ENCODE measurements around the gene TOP1. TPM values are rescaled to one million over a fixed set of nuclear protein-coding genes. Genes with fewer than 3 reads are reported as not detected.
"Not testable (repeated sequence)": the region's sequence is repeated elsewhere in the genome, so short reads cannot be mapped to it uniquely, and the experiment has no call there.

The TOP1 gene
- total and polyA plus RNA-seq, 2 donors from 2014 or later = 23.4 to 49.9 TPM

DNA sequence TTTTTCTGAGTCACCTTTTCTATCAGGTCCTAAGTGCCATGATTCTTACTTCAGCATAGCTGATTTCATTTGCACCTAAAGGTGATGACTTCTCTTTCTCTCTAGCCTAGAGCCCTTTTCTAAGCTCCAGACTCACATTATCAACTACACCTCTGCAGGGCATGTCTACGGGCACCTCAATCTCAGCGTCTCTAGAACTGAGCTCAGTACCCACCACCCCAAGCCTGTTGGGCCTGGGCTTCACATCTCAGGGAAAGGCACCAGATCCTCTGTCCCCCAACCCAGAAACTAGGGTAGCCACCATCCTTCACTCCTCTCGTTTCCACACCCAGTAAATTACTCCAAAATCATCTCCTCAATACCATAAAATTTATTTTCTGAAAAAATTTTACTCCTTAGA lies 98.1 kb downstream of the TOP1 start:
- Histone ChIP-seq H3K27me3 (ENCODE audit: control insufficient read depth, insufficient read depth, low read length) (no peaks in the 10 kb centered on the region), H3K9me3 (ENCODE audit: control insufficient read depth in 2 of 3, insufficient read depth in 1 of 3, low read length in 3 of 3) (no peaks in the 10 kb centered on the region), H3K27ac (ENCODE audit: low read depth in 2 of 2, low read length in 2 of 2) (no peak overlapping the region), H3K4me1 (ENCODE audit: control insufficient read depth in 2 of 3, insufficient read depth in 2 of 3, low read depth in 1 of 3, low read length in 3 of 3) (no peaks in the 10 kb centered on the region), H3K36me3 (ENCODE audit: control insufficient read depth in 2 of 3, insufficient read depth in 3 of 3, low read length in 3 of 3) (peaks cover 2 to 29% (median 24%) of the 10 kb centered on the region in 3 donors), H3K9ac (ENCODE audit: low read length in 3 of 3) (no peak overlapping the region), H3K4me3 (ENCODE audit: low read length in 3 of 3) (no peak overlapping the region)
- DNase-seq (no peak), FAIRE-seq (no peak)
- TF ChIP-seq, protein P1, sequence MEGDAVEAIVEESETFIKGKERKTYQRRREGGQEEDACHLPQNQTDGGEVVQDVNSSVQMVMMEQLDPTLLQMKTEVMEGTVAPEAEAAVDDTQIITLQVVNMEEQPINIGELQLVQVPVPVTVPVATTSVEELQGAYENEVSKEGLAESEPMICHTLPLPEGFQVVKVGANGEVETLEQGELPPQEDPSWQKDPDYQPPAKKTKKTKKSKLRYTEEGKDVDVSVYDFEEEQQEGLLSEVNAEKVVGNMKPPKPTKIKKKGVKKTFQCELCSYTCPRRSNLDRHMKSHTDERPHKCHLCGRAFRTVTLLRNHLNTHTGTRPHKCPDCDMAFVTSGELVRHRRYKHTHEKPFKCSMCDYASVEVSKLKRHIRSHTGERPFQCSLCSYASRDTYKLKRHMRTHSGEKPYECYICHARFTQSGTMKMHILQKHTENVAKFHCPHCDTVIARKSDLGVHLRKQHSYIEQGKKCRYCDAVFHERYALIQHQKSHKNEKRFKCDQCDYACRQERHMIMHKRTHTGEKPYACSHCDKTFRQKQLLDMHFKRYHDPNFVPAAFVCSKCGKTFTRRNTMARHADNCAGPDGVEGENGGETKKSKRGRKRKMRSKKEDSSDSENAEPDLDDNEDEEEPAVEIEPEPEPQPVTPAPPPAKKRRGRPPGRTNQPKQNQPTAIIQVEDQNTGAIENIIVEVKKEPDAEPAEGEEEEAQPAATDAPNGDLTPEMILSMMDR (IDR thresholded peaks at IDR 0.05; ENCODE audit: borderline replicate concordance, extremely low read depth, insufficient read depth) = no peak
- intact Hi-C loops (cut with DNase I) = no loop called here

DNA sequence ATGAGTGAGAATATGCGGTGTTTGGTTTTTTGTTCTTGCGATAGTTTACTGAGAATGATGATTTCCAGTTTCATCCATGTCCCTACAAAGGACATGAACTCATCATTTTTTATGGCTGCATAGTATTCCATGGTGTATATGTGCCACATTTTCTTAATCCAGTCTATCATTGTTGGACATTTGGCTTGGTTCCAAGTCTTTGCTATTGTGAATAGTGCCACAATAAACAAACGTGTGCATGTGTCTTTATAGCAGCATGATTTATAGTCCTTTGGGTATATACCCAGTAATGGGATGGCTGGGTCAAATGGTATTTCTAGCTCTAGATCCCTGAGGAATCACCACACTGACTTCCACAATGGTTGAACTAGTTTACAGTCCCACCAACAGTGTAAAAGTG lies 99.7 kb downstream of the TOP1 start:
- H3K4me3 ChIP-seq (ENCODE audit: low read length in 3 of 3); H3K27ac ChIP-seq (ENCODE audit: low read depth in 2 of 2, low read length in 2 of 2); FAIRE-seq; H3K27me3 ChIP-seq (ENCODE audit: control insufficient read depth, insufficient read depth, low read length); intact Hi-C loops (cut with DNase I); H3K4me1 ChIP-seq (ENCODE audit: control insufficient read depth in 2 of 3, insufficient read depth in 2 of 3, low read depth in 1 of 3, low read length in 3 of 3); H3K9me3 ChIP-seq (ENCODE audit: control insufficient read depth in 2 of 3, insufficient read depth in 1 of 3, low read length in 3 of 3); DNase-seq; H3K9ac ChIP-seq (ENCODE audit: low read length in 3 of 3): not testable (repeated sequence)
- peaks cover 0 to 13% (median 11%) of the 10 kb centered on the region in 3 donors for H3K36me3 ChIP-seq (ENCODE audit: control insufficient read depth in 2 of 3, insufficient read depth in 3 of 3, low read length in 3 of 3)

DNA sequence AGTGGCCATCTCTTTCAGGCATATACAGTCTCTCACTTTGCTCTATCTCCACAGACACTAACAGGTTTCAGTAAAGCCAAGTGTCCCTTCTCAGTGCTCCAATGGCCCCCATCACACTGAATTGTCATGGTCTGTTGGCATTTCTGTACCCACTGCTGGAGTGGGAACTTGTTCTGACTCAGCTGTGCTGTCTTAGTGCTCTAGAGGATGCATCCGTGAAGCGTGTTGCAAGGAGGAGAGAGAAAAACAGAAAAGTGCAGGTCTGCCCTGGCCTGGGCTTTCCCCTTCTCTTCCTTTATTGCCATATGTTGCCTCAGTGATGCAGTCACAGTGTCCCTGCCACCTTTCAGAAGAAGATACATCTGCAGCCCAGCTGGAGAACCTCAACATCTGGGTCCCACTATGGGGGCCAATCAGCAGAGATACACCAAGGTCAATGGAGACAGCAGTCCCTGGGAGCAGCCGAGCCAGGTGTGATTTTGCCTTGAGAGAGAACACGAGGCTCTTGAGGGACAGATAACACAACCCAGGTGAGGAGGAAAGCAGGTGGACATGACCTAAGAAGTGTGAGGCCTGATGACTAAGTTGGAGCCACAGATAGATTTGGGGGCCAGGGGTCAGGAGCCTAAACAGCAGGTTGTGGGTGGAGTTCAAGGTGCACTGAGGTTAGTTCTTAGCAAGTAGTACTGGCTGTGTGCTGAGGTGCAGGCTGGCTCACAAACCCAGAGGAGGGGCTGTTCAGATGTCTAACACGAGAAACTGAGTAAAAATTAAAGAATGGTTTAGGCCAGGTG lies 103.2 kb downstream of the TOP1 start:
- DNase-seq (no peak), FAIRE-seq (no peak)
- Histone ChIP-seq H3K27me3 (ENCODE audit: control insufficient read depth, insufficient read depth, low read length) (no peaks in the 10 kb centered on the region), H3K9ac (ENCODE audit: low read length in 3 of 3) (no peak overlapping the region), H3K4me3 (ENCODE audit: low read length in 3 of 3) (no peak overlapping the region), H3K36me3 (ENCODE audit: control insufficient read depth in 2 of 3, insufficient read depth in 3 of 3, low read length in 3 of 3) (no peaks in the 10 kb centered on the region), H3K4me1 (ENCODE audit: control insufficient read depth in 2 of 3, insufficient read depth in 2 of 3, low read depth in 1 of 3, low read length in 3 of 3) (peaks cover 0 to 5% (median 0%) of the 10 kb centered on the region in 3 donors), H3K9me3 (ENCODE audit: control insufficient read depth in 2 of 3, insufficient read depth in 1 of 3, low read length in 3 of 3) (no peaks in the 10 kb centered on the region), H3K27ac (ENCODE audit: low read depth in 2 of 2, low read length in 2 of 2) (no peak overlapping the region)
- intact Hi-C loops (cut with DNase I) = no loop called here
- TF ChIP-seq, protein P1 (IDR thresholded peaks at IDR 0.05; ENCODE audit: borderline replicate concordance, extremely low read depth, insufficient read depth) = no peak

DNA sequence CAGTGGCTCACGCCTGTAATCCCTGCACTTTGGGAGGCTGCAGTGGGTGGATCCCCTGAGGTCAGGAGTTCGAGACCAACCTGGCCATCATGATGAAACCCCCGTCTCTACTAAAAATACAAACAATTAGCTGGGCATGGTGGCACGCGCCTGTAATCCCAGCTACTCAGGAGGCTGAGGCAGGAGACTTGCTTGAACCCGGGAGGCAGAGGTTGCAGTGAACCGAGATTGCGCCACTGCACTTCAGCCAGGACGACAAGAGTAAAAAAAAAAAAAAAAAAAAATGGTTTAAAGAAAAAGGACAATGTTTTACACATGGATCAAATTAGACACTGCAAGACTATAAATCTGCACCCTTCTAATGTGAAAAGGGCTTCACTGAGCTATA lies 103.8 kb downstream of the TOP1 start:
- H3K4me3 ChIP-seq (ENCODE audit: low read length in 3 of 3); H3K9ac ChIP-seq (ENCODE audit: low read length in 3 of 3); H3K27me3 ChIP-seq (ENCODE audit: control insufficient read depth, insufficient read depth, low read length); DNase-seq; FAIRE-seq; H3K36me3 ChIP-seq (ENCODE audit: control insufficient read depth in 2 of 3, insufficient read depth in 3 of 3, low read length in 3 of 3); H3K27ac ChIP-seq (ENCODE audit: low read depth in 2 of 2, low read length in 2 of 2); intact Hi-C loops (cut with DNase I); H3K4me1 ChIP-seq (ENCODE audit: control insufficient read depth in 2 of 3, insufficient read depth in 2 of 3, low read depth in 1 of 3, low read length in 3 of 3); H3K9me3 ChIP-seq (ENCODE audit: control insufficient read depth in 2 of 3, insufficient read depth in 1 of 3, low read length in 3 of 3): not testable (repeated sequence)
